ENCODE data around the gene CD59. TPM values are rescaled to one million over a fixed set of nuclear protein-coding genes. Genes with fewer than 3 reads are reported as not detected.
"Not testable (repeated sequence)": the region's sequence is repeated elsewhere in the genome, so short reads cannot be mapped to it uniquely, and the experiment has no call there.

Gene CD59
- total RNA-seq, 4 donors from 2014 or later = 309 to 520 (median 422) TPM

- TF ChIP-seq POLR2AphosphoS5 (IDR thresholded peaks at IDR 0.05) = no peak
- TF ChIP-seq, protein P1, sequence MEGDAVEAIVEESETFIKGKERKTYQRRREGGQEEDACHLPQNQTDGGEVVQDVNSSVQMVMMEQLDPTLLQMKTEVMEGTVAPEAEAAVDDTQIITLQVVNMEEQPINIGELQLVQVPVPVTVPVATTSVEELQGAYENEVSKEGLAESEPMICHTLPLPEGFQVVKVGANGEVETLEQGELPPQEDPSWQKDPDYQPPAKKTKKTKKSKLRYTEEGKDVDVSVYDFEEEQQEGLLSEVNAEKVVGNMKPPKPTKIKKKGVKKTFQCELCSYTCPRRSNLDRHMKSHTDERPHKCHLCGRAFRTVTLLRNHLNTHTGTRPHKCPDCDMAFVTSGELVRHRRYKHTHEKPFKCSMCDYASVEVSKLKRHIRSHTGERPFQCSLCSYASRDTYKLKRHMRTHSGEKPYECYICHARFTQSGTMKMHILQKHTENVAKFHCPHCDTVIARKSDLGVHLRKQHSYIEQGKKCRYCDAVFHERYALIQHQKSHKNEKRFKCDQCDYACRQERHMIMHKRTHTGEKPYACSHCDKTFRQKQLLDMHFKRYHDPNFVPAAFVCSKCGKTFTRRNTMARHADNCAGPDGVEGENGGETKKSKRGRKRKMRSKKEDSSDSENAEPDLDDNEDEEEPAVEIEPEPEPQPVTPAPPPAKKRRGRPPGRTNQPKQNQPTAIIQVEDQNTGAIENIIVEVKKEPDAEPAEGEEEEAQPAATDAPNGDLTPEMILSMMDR (IDR thresholded peaks at IDR 0.05) = no peak
- no peak for TF ChIP-seq POLR2A (IDR thresholded peaks at IDR 0.05)
- no peak for TF ChIP-seq EP300 (IDR thresholded peaks at IDR 0.05)
- DNase-seq (ENCODE audit: low spot score in 2 of 2) = no peak
Observed at GRCh38 chr11:33713151-33713855, 22.9 kb downstream of the CD59 start.

DNA sequence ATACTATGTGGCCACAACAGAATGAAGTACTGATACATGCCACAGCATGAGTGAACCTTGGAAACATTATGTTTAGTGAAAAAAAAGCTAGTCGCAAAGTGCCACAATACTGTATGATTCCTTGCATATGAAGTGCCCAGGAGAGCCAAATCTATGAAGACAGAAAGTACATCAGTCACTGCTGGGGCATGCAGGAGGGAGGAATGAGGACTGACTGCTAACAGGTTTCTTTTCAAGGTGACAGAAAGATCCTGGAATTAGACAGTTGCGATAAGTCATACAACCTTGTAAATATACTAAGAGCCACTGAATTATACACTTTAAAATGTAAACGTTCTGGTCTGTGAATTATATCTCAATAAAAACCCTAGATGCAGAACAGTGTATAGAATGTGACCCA, 23.8 kb downstream of the CD59 start:
- WGBS = 87% methylated on average over 3 of the region's 3 CpGs
- Histone ChIP-seq H3K36me3 (peaks cover 74% of the 10 kb centered on the region), H3K27ac (no peak overlapping the region), H3K27me3 (no peaks in the 10 kb centered on the region), H3K4me3 (no peak overlapping the region), H3K4me1 (peaks cover 45% of the 10 kb centered on the region), H3K9me3 (no peaks in the 10 kb centered on the region)
- no peak for TF ChIP-seq POLR2AphosphoS5 (IDR thresholded peaks at IDR 0.05)
- no peak for TF ChIP-seq EP300 (IDR thresholded peaks at IDR 0.05)
- no peak for TF ChIP-seq POLR2A (IDR thresholded peaks at IDR 0.05)
- TF ChIP-seq, protein P1 (IDR thresholded peaks at IDR 0.05) = no peak
- DNase-seq (ENCODE audit: low spot score in 2 of 2) = no peak

More at GRCh38 chr11:33713151-33713855, 22.9 kb downstream of the CD59 start:
- Histone ChIP-seq H3K4me3 (no peak overlapping the region), H3K27me3 (no peaks in the 10 kb centered on the region), H3K9me3 (no peaks in the 10 kb centered on the region), H3K4me1 (peaks cover 42% of the 10 kb centered on the region), H3K27ac (no peak overlapping the region), H3K36me3 (peaks cover 75% of the 10 kb centered on the region)
- 84% methylated on average over 5 of the region's 5 CpGs for WGBS

DNA sequence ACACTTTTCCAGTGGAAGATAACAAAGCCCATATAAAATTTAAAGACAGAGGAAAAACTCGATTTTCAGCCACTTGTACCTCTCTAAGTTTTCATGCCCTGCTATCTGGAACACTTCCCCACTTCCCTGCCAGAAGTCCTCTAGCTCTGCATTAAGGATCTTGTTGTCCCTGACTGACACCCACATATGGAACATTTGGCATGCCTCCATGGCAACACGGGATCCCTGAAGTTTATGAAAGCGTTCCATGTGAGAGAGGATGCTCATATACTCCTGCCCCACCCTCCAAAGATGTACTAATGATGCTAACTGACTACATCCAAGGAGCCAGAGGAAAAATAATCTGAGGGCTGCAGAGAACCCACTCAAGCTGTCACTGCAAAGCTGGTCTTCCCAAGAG, 26.8 kb downstream of the CD59 start:
- Histone ChIP-seq H3K9me3 (no peaks in the 10 kb centered on the region), H3K27ac (peak overlapping the region; percentile 10), H3K4me1 (peaks cover 23% of the 10 kb centered on the region), H3K36me3 (peaks cover 54% of the 10 kb centered on the region), H3K4me3 (no peak overlapping the region), H3K27me3 (no peaks in the 10 kb centered on the region)
- no peak for DNase-seq (ENCODE audit: low spot score in 2 of 2)
- TF ChIP-seq EP300 (IDR thresholded peaks at IDR 0.05) = no peak
- no peak for TF ChIP-seq POLR2A (IDR thresholded peaks at IDR 0.05)
- TF ChIP-seq, protein P1 (IDR thresholded peaks at IDR 0.05) = no peak
- no peak for TF ChIP-seq POLR2AphosphoS5 (IDR thresholded peaks at IDR 0.05)
- 49% methylated on average over 3 of the region's 3 CpGs for WGBS

DNA sequence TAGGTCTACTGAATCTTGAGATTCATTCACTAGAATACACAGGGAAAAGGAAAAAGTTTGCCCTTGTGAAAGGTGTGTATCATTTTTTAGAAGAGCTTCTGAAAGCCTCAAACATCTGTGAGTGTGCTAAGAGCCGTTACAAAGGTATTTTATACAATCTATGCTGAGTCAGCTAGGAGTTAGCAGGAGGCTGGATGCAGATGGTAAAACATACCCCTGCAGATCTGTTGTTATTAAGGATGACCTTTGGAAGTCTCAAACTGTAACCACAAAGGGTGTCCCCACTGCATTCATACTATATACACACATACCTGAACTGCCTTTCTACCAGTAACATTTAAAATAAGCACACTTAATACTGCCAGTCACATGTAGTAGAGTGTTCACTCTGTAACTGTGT, 27.2 kb downstream of the CD59 start:
- Histone ChIP-seq H3K4me3 (no peak overlapping the region), H3K27ac (no peak overlapping the region), H3K27me3 (no peaks in the 10 kb centered on the region), H3K4me1 (peaks cover 23% of the 10 kb centered on the region), H3K9me3 (no peaks in the 10 kb centered on the region), H3K36me3 (peaks cover 50% of the 10 kb centered on the region)
- no peak for TF ChIP-seq POLR2AphosphoS5 (IDR thresholded peaks at IDR 0.05)
- TF ChIP-seq, protein P1 (IDR thresholded peaks at IDR 0.05) = no peak
- TF ChIP-seq EP300 (IDR thresholded peaks at IDR 0.05) = no peak
- TF ChIP-seq POLR2A (IDR thresholded peaks at IDR 0.05) = no peak
- no peak for DNase-seq (ENCODE audit: low spot score in 2 of 2)
- 81% methylated on average over 1 of the region's 1 CpG for WGBS

- not testable (repeated sequence) for H3K27ac ChIP-seq; H3K27me3 ChIP-seq; H3K9me3 ChIP-seq; H3K4me3 ChIP-seq; DNase-seq (ENCODE audit: low spot score in 2 of 2)
- WGBS = 75% methylated on average over 2 of the region's 2 CpGs
- Histone ChIP-seq H3K36me3 (peaks cover 38% of the 10 kb centered on the region), H3K4me1 (peaks cover 30% of the 10 kb centered on the region)
Observed at GRCh38 chr11:33707831-33708230, 28.4 kb downstream of the CD59 start.

All from suprapubic skin (tissue), 4 donors.